GM18951 (cell line): ENCODE measurements around the gene GBP7.

ENCODE experiments used
- POLR2A ChIP-seq: IDR thresholded peaks from 4 replicates; pipeline ENCODE4 v1.6.1; 2011; ENCODE audit warnings: mild to moderate bottlenecking; ENCODE audit not compliant: insufficient read length, insufficient read depth; ENCODE audit errors: extremely low read depth
- in situ Hi-C: fragments of 300-500 bp; cut with MboI; formaldehyde crosslinking; loops from one replicate; pipeline ENCODE4 v1.12.0; 2022; ENCODE audit warnings: low sequenced_read_pairs, mixed read lengths, inconsistent platforms; ENCODE audit not compliant: unreplicated experiment

Gene GBP7

DNA sequence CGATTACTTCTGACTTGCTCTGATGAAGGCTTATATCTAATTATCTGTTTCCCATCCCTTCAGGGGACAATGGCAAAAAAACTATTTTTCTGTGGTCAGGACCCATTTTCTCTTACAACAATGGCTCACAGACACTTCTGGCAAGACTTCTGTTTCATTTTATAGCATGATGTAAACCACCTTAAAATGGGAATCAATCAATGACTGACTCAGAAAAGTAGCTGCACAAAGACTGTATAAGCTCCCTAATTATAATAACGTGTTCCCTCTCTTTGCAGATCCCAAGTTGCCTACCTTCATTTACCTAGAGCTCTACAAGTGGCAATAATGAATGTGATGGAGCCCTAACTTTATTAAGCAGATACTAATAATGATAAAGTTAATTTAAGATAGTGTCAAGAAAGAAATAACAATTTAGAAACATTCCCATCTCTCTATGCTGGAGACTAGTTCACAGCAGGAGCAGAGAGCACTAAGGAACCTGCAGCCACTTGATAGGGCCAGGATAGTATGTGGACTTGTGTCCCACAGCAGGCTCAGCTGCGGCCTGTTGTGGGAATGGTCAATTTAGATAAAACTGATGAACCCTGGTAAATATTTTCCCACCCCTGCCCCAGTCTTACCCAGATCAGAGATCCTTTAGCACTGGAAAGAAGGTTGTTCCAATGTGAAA, 50.4 kb downstream of the GBP7 start:
- in situ Hi-C loops: no loop called here
- no peak for TF ChIP-seq POLR2A

DNA sequence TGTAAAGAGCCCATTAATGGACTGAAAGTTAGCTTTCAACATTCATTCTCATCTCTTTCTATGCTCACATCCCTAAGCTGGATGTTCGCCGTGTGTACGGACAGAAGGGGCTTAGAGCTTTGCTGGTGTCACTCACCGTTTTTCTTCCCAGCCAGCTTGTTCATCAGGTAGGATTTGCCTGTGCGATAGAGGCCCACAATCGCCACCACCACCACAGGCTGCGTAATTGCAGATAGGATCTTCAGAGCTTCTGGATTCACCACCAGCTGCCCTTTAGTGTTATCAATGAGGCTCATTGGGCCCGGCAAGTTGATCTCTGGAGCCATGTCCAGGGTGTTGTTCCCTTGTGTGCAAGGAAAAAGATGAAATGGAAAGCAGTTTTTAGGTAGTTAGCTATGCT, 54.2 kb downstream of the GBP7 start:
- in situ Hi-C loops: no loop called here
- no peak for TF ChIP-seq POLR2A

DNA sequence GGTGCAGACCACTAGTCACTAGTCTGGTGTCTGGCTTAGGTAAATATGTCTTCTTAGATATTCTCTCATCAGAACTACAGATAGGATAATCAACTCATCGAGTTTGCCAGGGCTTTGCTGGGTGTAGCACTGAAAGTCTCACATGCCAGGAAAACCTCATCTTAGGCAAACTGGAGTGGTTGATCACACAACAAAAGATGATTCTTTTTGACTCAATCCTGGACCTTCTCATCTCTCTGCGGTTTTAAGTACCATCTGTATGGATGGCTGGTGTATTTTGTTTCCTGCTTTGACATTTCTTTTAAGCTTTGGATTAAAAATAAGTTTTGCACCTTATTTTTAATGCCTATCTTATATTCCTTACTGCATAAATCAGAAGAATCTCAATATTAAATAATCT, 61.1 kb downstream of the GBP7 start:
- no peak for TF ChIP-seq POLR2A
- in situ Hi-C loops: no loop called here

DNA sequence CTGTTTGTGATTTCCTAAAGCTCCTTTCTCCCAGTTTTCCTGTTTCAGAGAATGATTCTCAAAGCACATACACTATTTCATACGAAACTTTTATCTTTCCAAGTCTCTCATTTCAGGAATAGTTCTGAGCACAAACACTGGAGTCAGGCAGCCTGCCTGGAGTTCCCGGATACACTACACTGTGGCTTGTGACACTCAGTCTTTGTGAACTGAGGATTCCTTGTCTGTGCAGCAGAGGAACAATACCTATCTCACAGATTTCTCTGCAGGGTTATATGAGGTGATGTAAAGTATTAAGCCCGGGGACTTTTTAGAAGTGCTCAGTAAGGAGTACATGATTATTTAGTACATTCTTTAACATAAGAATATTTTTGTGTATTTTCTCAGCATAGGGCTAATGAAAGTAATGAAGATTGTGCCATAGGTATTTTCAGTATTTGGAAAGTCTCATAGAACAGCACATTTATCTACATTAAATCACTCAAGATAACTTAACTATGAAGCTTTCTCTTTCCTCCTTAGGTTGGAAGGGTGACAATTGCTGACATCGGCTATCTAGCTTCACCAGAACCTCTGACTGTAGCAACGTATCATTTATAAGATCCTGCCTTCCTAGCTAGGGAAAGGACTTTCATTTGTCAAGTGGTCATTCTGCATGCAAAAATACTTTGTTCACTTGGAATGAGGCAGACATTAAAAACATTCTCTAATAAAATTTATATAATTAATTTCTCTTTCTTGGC, 62.8 kb downstream of the GBP7 start:
- in situ Hi-C loops: no loop called here

DNA sequence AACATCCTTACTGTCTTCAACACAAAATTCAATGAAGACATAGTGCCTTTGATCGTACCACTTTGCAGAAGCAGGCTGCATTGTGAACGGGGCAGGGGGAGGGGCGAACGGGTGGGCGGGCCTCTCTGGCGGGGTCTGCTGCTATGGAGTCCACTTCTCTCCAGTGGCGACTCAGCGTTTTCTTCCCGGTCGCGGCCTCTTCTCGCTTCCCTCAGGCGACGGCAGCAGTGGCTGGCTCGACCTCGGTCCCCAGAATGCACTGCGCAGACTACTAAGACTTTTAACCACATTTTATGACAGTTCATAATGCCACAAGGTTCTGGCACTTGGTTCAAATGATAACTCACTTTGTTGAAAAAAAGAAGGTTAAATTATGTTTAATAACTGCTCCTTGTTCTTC, 71.1 kb downstream of the GBP7 start:
- no peak for TF ChIP-seq POLR2A
- in situ Hi-C loops: no loop called here

More for the DNA sequence above, 62.8 kb downstream of the GBP7 start:
- no peak for TF ChIP-seq POLR2A

DNA sequence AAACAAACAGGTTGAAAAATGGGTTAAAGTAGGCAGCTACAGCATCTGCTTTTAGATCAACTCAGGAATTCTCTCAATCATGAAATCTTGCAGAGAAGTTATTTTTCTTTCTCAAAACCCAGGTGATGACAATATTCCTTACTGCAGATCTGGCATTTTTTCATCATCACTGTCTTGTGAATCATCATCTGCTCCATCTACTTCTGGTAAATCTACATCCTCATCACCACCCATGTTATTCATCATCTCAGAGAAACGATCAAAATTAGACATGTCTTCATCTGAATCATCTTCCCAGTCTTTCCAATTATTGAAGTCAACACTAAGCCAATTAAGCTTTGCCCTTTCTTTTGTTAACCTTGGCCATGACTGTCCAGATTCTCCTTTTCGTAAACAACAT, 71.7 kb downstream of the GBP7 start:
- in situ Hi-C loops: no loop called here
- no peak for TF ChIP-seq POLR2A

DNA sequence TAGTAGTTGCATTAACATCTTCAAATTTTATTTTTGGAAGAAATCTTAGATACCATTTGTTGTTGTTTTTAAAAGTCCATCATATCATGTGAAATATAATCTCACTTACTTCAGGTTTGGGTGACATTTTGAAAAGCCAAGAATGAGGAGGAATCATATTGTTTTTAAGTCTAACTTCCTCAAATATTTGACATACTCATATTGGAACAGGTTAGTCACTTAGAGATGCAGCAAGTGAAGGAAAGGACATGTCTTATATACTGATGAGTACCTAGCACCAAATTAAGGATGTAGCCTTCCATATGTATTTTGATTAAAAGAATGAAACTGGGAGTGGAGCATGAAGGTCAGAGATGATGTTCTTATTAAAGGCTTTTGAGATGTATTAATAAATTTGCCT, 73.8 kb downstream of the GBP7 start:
- in situ Hi-C loops: no loop called here
- no peak for TF ChIP-seq POLR2A

DNA sequence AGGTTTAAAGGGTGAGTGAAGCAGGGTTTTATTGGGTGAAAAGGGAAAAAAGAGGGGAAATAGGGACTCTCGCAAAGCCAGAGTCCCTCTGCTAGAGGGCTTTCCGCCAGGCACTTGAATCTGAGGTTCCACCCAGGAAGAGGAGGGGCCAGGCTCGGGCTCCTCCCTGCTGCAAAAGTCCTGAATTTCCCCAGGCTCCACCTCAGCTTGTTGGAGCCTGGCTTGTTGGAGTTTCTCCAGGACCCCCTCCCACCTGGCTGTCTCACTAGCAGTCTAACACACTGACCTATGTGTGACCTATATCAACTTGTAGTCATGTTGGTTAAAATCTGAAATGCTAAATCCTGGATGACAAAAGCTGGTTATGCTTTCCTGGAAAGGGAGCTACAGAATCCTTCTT, 75.4 kb downstream of the GBP7 start:
- in situ Hi-C loops: no loop called here
- no peak for TF ChIP-seq POLR2A

DNA sequence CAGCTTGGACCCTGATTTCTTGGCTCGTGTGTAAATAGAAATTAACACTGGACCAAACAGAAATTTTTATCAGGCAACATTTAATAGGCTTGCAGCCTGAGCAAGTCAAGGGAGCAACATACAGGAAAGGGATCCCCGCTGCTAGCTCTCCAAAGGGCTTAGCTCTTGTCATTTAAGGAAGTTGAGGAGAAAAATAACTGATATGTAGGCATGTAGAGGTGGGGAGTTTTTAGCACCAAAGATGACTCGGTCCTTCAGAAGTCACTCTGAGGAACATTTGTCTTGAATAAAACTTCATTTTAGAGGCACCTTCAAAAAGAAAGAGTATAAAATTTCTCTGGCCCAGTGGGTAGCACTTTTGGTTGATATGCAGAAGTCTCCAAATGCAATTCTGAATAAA, 76.9 kb downstream of the GBP7 start:
- in situ Hi-C loops: loop anchor here (10.0 kb wide), 1 partner anchor 256 kb away; no protein-coding TSS in a partner anchor
- TF ChIP-seq POLR2A: no peak

DNA sequence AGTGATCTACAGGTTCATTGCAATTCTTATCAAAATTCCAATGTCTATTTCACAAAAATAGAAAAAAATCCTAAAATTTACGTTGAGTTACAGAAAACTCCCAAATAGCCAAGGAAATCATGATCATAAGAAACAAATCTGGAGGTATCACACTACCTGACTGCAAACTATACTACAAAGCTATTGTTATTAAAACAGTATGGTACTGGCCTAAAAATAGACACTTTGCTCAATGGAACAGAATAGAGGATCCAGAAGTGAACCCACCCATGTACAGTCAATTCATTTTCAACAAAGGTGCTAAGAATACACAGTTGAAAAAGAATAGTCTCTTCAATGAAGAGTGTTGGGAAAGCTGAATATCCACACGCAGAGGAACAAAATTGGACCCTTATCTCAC, 80.1 kb downstream of the GBP7 start:
- no peak for TF ChIP-seq POLR2A
- in situ Hi-C loops: loop anchor here (10.0 kb wide), 1 partner anchor 259 kb away; no protein-coding TSS in a partner anchor

DNA sequence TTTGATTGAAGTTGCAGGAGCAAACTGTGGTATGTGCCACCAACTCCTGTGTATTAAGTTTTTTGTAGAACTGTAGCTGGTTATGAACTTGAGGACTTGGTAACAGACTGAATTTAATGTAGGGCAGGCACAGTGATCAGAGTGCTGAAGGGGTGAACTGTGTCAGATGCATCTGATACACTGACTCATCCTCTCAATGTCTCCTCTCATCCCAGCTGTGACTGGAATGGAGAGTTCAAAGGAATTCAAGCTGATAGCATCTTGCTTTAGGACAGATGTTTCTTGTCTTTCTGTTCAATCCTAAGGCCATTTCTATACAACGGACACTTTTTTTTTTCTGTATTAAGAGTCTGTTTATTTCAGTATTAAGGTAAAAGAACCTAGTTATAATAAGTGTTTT, 85.8 kb downstream of the GBP7 start:
- in situ Hi-C loops: loop anchor here (10.0 kb wide), 1 partner anchor 265 kb away; no protein-coding TSS in a partner anchor
- no peak for TF ChIP-seq POLR2A

DNA sequence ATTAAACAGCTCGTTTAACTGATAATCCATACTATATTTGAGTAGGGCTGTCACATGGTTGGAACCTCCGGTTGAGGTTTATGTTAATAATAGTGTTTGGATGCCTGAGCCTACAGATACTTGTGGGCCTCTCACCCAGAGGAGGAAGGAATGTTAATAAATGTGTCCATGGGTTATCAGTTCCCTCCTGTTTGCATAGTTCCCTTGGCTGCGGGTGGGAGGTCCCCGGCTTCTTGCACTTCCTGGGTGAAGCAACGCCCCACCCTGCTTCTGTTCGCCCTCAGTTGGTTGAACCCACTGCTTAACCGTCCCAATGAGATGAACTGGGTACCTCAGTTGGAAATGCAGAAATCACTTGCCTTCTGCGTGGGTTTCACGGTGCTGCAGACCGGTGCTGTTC, 87.2 kb downstream of the GBP7 start:
- in situ Hi-C loops: no loop called here
- no peak for TF ChIP-seq POLR2A

DNA sequence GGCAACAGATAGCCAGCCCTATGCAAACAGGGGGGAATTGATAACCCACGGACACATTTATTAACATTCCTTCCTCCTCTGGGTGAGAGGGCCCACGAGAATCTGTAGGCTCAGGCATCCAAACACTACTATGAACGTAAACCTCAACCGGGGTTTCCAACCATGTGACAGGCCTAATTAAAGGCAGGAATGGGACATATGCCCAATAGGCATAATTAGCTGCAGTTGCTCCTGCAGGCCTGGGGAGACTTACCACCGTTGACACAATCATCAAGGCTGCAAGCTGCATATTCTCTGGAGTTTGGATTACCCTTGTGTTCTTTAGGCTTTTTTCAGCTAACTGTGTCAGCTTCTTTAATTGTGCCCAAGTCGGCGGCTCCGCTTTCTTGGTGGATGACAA, 88.6 kb downstream of the GBP7 start:
- TF ChIP-seq POLR2A: no peak
- in situ Hi-C loops: no loop called here

DNA sequence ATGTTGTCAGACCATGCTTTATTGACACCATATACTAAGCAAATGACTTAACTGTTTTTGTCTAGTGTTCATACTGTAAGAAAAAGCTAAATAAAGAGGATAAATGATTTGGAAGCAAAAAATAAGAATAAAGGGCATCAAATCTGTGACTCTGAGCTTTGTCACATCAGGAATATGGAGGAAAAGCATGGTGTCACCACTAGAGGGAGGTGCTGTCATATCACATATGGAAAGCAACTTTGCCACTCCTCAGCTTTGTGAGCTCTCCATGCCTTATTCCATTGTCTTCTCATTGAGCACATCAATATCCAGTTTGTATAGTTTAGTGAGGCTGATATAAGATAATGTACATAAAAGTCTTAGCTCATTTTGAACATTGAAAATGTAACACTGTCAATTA, 90.0 kb downstream of the GBP7 start:
- TF ChIP-seq POLR2A: no peak
- in situ Hi-C loops: no loop called here
